NCI-H524 (cell line): ENCODE data around the gene LPP.
A peak's percentile ranks its signal among the peaks of the same experiment; 100 is the strongest.

Experiments used
- DNase-seq, 2 experiments: peaks; one replicate each; lab custom pipeline; 2025; lab: John Stamatoyannopoulos, UW

LPP gene

DNA sequence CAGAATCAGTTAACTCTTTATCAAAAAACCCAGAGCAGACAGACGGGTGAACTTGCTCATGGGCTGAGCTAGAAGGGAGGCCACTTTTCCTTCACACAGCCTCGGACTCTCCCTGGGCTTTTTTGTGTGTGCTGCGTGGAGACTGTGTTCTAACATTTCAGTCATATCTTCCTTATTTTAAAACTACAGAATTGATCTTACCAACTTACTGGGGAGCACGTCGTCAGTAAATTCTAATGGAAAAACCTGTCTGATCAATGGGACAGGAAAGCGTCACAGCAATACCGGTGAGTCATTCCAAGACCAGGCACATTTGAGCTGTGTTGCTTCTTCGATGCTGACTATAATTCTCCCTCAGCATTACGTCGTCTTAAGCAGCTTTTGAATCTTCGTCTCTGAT is 145.1 kb downstream of the LPP start:
- no peak for DNase-seq

DNA sequence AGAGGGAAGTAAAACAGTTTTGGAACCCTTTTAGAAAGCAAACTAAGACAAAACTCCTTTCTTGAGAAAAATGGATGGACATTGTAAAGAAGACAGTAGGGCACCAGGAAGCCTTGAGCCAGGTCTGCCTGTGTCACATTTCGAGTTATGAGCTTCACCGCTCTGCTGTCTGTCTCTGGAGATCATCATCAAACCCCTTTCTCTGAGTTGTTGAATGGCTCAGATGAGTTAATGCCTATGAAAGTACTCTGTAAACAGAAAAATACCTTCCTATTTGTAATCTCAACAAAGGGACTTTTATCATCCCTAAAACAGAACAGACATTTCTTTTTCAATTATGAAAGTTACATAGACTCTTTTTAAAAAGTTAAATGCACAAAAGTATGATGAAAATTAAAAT is 145.8 kb downstream of the LPP start:
- DNase-seq: no peak

DNA sequence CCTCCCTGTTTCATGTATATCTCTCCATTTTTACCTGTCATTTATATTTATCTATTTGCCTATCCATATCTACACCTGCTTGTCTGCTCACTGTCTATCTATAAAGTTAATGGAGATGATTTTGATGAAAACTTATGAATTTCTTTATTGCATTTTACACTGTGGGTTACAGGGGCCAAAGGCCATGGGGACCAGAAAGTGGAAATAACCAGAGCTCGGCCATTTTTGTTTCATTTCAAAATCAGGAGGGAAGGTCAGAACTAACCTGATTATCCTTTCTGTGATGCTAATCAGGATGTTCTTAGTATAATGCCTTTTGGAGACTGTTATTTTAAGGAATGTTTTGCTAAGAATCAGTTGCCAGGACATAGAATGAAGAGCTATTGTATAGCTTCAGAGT is 147.2 kb downstream of the LPP start:
- no peak for DNase-seq

DNA sequence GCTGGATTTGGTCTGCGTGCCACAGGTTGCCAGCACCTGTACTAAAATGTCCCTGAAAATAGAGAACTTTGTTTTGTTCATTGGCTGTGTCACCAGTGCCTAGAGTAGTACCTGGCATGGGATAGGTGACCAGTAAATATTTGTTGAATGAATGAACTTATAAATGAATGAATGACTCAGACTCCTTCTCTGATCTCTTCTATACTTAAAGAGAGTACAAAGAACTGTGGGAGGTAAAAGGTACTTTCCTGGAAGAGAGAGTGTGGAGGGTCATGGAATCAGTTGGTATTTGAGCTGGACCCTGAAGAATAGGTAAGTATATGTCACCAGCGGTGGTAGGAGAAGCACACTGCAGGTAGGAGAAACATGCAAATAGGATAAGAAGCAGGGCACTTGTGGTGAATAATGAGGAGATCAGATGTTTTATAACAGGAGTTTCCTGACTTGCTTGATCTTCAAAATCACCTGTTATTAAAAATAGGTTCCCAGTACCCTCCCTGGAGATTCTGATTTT is 149.4 kb downstream of the LPP start:
- no peak for DNase-seq

DNA sequence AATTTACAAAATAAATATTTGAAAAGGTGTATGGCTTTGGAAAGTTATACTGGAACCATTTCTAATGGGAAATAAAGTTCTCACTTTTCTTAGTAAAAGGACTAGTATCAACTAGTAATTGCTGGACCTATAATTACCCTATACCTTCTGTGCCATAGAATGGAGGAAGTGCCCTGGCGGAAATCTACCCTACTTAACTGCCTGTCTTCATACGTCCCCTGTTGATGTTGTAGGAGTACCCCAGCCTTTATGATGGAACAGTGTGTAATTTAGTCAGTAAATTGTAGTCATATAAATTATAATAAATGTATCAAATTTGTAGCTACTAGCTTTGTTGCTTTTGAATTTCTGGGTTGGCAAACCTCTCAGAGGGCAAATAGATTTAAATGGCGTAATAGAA is 149.9 kb downstream of the LPP start:
- no peak for DNase-seq

DNA sequence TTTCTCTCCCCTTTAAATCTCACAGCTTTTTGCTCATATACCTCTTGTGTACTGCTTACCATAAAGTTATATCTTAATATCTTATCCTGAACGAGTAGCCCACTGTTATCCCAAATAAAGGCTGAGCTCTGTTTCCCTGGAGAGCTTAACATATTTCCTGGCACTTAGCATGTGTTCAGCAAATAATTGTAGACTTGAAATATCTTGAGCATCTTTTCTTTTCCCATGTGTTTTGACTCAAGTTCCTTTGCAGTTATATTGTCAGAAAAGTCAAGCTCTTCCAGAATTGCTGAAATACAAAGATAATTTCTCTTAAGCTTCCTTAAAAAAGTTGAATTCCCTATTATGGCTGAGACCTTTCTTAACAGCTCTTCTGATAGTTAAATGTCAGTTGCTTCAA is 150.5 kb downstream of the LPP start:
- no peak for DNase-seq

DNA sequence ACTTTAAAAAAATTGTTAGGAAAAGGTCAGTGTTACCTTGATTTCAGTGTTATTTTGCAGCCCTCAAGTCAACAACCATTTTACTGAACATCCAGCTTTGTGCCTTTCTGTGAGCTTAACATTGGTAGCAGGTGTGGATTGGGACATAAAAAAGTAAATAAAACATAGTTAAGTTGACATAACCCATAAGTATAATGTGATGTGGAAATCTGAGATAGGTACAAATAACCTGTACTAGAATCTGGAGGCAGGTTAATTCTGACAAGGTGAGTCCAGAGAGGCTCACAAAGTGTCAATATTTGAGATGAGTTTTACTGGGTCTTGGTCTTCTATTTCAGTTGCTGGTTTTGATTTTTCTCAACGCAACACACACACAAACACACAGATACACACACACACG is 151.3 kb downstream of the LPP start:
- DNase-seq: no peak

DNA sequence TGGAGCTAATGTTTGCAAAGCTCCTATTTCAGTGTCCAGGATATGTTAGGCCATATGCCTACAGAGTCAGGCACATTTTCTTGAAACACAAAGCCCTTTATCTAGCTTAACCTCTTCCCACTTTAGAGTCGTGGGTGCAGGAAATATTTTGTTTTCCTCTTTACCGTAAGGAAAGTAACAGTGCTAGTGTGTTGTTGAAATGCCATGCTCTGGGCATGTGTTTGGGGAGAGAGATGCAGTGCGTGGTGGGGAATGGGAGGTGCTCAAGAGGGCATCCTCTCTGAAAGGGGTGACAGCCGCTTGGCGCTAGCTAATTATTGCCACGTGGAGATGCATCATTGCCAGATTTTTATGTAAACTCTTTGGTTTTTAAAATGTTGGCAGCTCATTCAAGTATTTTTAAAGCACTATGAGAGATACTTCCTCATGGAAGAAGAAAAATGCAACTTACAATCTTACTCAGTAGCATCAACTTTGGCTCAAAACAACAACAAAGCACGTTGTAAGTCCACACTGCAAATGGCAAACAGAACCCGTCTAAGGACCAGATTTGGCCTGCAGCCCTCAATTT is 152.6 kb downstream of the LPP start:
- no peak for DNase-seq

DNA sequence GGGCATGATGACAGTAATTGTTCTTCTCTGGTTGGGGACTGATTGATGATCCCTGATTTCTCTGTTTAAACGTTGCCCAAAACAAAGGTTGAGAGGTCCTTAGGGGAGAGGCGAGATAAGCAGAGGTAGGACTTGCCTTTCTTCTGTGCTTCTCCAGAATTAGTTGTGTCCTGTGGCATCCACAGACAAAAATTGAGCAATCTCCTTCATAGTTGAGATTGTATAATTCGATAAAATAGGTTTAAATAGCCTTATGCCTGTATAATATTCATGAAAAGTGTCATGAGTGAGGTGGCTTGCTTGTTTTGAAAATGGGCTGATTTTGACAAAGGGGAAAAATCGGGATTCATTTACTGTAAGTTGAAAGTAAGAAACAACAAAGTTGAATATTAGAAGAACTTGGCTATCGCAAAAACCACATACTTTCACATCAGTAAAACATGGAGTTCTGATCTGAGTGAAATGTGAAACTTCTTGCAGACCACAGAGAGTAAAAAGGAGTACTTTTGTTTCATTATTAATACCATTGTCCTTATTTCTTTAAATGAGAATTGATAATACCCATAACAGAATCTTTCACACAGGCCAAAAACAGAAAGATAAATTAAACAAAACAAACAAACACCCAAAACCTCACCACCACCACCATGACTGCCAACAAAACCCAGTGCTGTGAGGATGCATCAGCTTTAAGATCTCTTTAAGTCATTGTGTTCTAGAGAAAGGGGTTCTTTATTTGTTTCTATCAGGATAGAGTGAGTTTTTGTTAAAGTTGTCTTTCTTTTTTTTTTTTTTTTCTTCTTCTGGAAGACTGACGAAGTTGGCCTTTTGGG is 155.7 kb downstream of the LPP start:
- no peak for DNase-seq

DNA sequence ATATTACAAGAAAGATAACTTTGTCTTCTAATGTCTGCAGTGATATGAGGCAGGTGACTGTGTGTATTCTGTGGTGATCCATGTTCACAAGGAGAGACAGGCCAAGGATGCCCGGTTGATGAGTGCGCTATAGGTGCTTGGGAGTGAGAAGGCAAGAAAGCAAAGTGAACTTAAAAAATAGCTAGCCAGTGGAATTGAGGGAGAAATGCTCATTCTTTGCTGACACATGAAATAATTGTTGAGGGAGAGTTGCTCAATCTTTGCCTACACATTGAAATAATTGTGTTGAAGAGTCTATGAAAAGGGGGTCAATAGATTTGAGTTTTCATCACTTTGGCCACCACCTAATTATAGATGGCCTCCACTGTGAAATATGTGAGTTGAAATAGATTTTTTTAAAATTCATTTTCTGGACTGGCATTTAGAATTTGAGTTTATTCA is 156.3 kb downstream of the LPP start:
- DNase-seq: no peak

DNA sequence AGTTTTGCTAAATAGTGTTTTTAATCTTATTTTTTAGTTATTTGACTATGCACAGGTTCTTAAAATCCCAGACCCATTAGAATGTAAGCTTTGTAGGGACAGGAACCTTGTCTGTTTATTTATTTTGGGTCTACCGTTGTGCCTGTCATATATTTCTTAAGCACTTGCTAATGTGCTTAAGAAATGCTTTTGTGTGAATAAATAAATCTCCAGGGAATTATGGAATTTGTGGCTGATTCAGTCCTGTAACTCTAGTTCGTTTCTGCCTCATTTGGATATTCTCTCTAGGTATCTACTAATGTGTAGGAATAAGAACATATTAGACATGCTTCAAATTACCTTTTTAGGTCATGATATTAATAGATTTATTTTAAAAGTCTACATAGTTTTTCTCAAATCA is 161.6 kb downstream of the LPP start:
- DNase-seq: no peak

DNA sequence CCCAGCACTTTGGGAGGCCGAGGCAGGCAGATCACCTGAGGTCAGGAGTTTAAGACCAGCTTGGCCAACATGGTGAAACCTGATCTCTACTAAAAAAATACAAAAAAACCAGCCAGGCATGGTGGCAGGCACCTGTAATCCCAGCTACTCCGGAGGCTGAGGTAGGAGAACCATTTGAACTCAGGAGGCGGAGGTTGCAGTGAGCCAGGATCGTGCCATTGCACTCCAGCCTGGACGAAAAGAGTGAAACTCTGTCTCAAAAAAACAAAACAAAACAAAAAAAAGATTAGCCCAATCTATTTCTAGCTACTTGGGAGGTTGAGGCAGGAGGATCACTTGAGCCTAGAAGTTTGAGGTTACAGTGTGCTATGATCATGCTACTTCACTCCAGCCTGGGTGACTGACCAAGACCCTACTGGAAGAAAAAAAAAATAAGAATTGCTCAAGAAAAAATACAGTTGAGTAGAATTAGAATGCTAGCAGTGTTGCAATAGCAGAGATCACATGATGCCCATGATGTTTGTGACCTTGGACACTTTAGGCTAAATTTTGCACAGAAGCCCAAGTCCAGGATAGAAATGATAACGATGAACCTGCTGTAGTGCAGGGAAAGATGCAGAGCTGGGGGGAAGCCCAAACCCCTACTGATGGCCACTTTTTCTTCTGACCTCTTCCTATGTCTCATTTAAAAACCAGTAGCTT is 162.2 kb downstream of the LPP start:
- DNase-seq: no peak

DNA sequence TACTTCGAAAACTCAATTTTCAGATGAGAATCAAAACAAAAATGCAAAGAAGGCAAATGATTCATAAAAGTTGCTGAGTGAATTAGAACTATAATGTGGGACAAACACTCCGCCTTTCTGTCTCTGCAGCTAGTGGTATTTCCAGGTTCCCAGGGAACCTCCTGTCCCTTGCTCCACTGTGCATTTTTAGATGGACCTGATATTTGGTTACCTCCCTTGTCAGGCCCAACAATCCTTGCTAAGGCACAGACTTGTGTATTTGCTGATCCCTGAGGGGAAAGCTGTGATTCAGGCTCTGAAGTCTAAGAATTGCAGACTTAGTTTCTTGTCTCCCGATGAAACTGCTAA is 162.7 kb downstream of the LPP start:
- no peak for DNase-seq

DNA sequence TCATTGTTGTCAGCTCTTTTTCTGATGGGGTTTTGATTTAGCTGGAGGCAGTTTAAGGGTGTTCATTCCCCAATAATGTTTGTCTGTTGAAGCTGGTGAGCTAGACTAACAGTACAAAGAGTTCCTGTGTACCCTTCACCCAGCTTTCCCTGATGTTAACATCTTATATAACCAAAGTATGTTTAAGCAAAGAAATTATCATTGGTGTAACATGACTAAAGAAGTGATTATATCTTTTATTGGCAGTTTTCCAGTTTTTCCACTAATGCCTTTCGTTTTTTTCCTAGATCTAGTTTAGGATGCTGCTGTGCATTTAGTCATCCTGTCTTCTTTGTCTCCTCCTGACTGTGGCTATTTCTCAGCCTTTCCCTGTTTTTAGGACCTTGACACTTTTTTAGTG is 165.6 kb downstream of the LPP start:
- peak in 1 of 2 experiments; percentile 28 for DNase-seq

DNA sequence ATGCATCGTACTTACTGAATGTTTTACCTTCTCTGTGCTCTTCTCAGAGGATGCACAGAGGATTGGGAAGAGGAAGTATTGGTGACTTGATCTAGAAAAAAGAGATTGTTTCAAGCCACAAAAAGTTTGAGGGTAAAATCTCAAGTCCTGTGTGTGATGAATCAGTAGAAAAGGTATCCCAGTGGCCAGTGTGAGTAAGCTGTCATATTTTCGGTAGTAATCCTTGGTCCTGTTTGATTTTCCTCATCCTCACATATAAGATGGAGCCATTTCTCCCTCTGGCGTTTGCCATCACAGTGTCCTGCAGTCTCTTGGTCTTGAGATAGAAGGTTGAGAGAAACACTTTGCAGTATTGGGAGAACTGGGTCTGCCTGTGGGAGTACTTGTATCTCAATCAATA is 166.8 kb downstream of the LPP start:
- DNase-seq: no peak

DNA sequence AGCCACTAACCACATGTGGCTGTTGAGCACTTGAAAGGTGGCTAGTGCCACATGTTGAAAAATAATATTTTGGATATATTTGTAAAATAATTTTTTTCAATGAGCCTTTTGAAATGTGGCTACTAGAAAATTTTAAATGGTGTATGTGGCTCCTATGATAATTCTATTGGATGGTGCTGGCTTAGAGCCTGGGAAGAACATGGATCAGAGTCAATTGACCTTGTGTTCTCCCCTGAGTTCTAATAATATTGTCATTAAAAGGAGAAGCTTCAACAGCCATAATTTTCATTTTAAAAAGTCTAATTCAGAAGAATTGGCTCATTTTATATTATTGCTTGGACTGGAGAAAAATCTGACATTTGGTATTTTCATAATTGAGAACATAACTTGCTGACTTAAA is 167.3 kb downstream of the LPP start:
- DNase-seq: no peak

DNA sequence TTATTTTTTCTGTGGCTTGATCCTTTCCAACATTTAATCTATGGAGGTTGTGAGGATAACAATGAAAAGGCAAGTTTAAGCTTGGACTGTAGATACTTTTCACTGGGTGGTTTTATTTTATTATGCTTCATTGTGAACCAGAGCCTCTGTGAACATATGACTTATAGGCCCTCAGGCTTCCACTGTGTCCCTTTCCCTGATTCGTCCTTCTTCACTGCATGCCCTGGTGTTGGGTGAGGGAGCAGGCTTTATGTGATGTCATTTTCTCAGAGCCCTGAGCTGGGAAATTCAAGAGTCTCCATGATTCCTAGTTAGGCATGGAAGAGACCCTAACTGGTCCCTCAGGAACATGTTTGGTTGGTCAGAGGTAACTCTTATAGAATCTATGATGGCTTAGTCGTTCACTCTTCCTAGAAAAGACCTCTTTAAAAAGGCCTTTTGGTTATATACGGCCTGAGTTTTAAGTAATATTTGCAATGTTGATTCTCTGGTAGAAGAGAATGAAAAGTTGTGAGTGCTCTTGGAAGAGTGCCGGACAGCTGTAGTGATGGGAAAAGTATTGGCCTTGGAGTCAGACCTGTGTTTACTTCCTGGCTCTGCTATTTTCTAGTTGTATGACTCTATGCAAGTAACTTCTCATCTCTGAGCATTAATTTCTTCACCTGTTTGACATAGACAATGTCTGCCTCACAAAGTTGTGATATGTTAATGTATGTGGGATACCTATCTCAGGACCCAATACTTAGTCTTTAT is 168.4 kb downstream of the LPP start:
- no peak for DNase-seq

DNA sequence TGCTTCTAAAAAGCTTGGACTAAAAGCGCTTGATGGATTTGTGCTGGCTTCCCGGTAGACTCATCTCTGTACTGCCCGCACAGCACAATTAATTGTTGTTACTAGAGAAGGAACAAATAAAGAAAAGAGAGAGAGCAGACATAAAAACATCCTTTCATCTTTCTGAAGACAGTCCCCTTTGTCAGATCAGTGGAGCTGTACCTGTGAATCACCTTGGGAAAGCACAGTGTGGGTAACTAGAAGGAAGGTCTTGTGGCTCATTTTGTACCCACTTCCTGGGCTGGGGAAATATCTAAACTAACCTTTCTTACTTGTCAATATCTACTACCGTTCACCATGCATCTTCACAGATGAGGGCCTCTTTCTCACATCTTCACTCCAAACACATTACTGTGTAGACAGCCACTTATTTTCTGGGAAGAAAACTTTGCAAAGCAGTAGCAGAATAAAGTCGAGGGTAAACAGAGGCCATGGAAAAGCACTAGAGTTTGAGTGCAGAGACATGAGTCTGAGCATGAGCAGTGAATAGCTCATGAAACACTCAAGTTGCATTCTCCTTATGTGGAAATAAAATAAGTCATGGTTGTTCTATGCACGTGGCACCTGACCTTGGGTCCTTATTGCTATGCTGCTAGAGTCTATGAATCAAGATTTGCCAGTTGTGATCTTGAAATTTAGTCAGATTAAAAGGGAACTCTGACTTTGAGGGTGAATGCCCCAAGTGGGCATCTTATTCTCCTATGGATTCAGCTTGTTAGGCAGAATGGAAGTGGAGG is 169.3 kb downstream of the LPP start:
- no peak for DNase-seq

DNA sequence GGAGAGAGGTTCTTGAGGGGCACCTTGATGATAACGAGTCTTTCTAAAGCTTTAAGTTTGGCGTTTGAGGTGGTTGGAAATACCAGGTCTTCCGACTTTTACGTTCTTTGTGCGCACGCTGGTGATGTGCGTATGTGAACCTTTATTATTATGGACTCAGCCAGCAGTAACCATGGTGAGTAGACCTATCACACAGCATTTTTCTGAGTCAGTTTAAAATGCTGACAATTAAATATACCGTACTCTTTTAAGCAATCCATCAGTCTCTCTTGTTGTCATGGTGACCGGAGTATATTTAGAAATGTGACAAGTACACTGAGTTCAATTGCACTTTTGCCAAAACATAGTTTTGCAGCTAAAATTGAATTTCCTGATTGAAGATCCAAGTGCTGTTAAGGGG is 172.2 kb downstream of the LPP start:
- DNase-seq: no peak

DNA sequence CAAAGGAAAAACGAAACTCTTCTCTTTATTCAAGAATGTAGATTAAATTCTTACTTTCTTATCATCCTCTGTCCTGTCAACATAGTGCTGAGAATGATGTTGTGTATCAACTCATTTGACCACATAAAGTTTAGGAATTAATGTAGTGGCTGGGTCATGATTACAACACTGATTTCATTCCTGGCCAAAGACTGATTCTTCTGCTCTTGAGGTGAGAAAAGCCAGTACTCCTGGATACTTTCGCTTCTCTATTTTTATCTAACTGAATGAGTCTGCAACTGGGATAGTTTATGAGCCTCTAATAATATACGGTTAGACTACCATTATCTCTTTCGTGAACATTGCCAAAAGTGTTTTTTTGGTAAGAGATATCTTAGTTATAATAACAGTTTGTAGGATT is 173.0 kb downstream of the LPP start:
- no peak for DNase-seq

DNA sequence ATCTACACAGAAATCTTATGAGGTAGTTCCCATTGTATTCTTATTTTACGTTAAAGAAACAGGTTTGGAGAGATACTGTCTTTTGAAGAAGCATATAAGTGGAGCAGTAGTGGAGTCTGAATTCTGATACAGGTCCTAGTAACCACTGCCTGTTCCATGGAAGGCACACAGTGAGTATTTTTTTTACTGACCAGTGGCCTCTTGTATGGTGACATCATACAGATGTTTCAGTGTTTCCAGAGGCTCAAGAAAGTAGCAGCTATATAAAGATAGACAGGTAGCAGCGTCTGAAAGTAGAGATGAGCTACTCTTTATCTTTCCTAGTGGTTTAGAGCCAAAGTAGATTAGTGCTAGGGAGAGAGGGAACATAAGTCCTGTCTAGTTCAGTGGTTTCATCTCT is 173.5 kb downstream of the LPP start:
- DNase-seq: no peak

DNA sequence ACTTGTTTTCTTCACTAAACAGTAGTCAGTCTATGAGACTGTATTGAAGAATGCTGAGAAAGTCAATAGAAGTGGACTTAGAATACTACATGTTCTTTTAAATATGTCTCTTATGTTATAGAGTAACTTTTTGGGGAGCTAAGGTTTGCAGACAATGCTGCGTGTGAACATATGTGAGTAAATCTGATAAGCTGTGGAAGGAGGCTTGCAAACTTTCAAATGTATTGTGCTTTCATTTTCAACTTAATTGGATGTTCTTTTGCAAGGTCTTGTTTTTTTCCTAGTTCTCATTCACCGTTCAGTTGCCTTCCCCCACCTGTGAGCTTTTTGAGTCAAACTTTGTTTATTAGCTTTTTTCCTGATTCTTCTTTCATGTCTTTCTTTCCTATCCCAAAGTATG is 176.2 kb downstream of the LPP start:
- DNase-seq: no peak
